K562 treated with DMSO at 1 percent for 48 hours (cell line): ENCODE data around the gene PITHD1. TPM values are rescaled to one million over a fixed set of nuclear protein-coding genes. Genes with fewer than 3 reads are reported as not detected.

Source experiments
- total RNA-seq: library from RNA; unstranded; fragments of 300-600 nt; gene quantifications from 2 replicates; pipeline ENCODE4 v1.2.3, GENCODE V29; 2022; ENCODE audit warnings: low replicate concordance; ENCODE audit errors: extremely low read depth

The PITHD1 gene, protein sequence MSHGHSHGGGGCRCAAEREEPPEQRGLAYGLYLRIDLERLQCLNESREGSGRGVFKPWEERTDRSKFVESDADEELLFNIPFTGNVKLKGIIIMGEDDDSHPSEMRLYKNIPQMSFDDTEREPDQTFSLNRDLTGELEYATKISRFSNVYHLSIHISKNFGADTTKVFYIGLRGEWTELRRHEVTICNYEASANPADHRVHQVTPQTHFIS
- total RNA-seq = not detected in 2 replicates

DNA sequence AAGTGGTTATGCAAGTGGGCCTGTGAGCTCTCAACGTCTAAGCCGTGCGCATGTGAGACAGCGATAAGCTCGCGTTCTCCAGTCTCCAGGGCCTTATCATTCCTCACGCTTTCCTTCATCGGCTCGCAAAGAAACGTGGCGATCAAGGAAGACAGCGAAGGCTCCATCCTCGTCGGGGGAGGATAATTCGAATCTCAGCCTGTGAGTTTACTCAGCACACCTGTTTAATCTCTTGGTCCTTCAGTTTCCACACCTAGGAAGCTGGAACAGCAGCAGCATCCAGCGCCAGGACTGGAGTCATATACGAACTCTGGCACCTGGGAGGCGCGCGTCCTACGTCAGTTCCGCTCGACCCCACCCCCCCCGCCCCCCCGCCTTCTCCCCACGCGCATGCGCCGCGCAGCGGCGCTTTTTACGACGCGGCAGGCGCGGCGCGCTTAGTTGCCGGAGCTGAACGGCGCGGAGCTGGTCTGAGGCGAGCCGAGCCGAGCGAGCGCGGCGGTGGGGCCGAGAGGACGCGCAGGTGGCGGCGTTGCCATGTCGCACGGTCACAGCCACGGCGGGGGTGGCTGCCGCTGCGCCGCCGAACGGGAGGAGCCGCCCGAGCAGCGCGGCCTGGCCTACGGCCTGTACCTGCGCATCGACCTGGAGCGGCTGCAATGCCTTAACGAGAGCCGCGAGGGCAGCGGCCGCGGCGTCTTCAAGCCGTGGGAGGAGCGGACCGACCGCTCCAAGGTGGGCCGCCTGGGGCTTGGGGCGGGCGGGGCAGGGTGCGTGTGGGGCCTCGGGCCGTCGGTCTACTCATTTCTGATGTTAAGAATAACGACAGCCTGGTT, at the start of gene PITHD1:
TSS of gene PITHD1 (plus strand) at position 440 of the 836 bp plus-strand sequence. CDS start at position 538, 98 bp downstream.

DNA sequence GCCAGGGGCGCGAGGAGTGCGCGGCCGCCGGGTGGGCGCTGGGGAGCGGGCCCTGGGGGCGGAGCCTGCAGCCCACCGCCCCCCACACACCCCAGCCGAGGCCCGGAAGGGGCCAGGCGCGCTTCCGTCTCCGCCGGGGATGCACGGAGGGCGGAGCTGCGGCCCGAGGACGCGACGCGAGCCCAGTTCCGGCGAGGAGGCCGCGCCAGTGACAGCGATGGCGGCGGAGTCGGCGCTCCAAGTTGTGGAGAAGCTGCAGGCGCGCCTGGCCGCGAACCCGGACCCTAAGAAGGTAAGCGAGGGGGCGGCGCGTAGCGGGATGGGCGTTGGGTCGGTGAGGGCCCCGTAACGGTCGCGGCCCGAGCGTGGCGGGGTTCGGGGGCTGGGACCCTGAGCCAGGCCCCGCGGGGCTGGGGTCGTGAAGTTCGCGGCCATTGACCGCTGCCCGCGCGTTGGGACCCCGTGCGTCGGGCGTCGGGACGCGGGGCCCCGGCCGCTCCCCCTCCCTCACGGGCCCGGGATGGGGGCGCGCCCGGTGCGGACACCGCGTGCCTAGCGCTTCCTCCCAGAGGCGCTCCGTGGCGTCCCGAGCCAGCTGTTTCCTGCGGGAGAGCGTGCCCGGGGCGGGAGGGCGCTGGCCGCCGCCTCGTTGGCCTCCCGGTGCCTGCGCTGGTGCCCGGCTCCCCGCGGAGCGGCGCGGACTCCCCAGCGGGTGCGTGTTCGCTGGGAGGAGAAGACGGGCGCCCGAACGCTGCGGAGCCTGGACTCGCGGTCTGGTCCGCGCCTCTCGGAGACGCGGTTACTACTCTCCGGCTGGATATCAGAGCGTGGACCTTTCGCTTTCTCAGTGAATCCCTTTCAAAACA, 34.7 kb upstream of the PITHD1 start, which contains the start of gene ELOA:
TSS of gene ELOA (plus strand) at position 185 of the 866 bp plus-strand sequence. CDS start at position 218, 33 bp downstream.

DNA sequence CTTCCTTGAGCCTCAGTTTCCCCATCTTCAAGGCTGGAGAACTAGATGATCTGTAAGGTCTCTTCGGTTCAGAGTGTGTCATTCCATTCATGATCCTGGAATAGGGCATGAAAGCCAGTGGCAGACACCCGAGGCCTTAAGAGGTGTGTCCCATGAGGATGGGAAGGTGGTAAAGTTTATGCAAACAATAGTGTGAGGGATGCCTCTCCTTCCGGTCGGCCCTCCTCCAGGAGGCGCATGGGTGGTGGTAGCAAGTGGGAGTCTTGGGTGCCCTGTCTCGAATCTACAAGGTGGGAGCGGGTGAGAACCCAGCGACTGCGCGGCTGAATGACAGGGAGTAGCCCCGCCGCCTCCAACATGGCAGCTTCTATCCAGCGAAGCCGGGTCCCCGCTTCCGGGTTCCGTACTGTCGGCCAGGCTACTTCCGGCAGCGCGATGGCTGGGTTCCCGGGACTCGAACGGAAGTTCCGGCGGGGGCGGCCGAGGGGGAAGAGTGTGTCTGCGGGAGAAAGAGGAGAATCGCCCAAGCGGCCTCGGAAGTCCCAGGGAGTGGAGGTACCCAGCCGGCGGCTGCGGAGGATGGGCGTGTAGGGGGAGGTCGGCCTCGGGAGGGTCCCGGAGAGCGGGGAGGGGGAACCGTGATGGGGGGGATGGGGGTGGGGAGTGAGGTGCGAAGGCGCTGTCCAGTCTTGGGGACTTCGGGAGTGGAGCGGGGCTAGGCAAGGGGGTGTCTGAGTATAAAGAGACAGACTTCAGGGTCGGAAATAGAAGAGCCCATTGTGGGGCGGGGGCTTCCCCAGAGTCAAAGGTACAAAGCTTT, 12.7 kb downstream of the PITHD1 start, which contains the start of gene LYPLA2:
TSS of gene LYPLA2 (plus strand) at position 450 of the 820 bp plus-strand sequence. CDS start 1,538 bp downstream, outside the sequence.

DNA sequence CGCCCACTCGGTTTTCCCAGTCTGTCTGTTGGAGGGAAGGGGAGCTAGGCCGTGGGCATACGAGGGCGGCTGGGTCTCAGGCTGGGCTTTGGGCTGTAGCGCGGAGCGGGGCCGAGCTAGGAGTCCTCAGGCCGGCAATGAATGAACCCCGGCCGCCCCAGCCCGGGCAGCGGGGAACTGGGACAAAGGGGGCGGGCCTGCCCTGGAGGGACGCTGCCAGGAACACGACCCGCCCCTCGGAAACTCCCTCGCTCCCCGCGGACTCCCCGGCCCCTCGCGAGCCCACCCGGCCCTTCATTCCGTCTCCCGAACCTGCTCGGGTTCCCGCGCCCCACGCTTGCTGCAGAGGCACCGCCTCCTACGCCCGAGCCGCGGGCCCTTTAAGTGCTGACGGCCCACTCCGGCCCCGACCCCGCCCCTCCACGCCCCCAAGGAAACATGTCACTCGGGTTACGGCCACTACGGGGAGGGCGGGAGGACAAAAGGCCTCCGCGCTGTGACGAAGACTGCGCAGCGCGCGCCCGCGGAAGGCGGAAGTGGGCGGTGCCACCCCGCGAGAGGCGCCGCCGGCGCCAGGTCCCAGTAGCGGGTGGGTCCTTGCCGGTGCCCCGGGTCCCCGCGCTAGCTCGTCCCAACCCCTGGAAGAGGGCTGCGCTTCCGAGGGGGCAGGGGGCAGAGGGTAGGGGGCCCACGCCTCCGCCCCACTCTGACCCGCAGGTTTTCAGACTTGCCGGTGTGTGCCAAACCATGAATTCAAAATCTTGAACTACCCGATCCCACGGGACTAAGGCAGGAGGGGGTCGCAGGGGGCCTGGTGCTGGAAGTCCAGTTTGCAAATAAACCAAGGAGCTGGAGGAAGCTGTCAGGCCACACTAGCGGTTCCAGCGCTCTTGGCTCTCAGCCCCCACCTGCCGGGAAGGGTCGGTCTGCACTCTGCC, 22.5 kb downstream of the PITHD1 start, which contains the start of gene GALE:
TSS of gene GALE (minus strand) at position 355 of the 938 bp plus-strand sequence. CDS start 1,747 bp downstream, outside the sequence.

DNA sequence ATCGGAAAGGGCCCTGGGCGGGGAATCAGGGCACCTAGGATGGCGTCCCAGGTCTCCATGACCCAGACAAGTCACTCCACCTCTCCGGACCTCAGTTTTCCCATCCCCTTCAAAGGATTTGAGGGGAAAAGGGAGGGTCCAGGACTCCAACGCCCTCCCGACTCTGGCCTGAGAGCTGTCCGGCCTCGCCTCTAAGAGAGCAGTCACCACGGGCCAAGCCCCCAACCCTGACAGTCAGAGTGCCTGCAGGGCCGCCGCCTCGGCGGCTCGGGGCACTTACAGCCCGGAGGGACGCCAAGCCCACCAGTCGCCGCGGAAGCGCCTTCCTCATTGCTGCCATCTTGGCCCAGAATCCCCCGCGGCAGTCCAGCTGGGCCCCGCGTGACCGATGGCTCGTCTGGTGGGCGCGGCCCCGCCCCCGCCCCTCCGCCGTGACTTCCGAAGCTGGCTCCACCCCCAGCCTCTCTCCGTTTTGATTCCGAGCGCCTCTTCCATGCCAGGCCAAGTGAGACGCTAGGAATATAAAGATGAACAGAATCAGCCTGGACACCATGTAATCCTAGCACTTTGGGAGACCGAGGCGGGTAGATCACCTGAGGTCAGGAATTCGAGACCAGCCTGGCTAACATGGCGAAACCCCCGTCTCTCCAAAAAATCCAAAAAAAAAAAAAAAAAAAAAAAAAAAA, 47.0 kb downstream of the PITHD1 start, which contains the start of gene HMGCL:
TSS of gene HMGCL (minus strand) at position 354 of the 686 bp plus-strand sequence. CDS start at position 340, 14 bp downstream.

Other genes with a start within 250 kb of the PITHD1 start
- gene E2F2, start 247.2 kb upstream of the PITHD1 start, total RNA-seq = not detected in 2 replicates
- gene ID3, start 218.9 kb upstream of the PITHD1 start, total RNA-seq = not detected in 2 replicates
- gene RPL11, start 86.6 kb upstream of the PITHD1 start, total RNA-seq = 1,279 and 4,945 TPM in 2 replicates
- not detected in 2 replicates for gene ELOA, start 34.9 kb upstream of the PITHD1 start, total RNA-seq
- not detected in 2 replicates for gene LYPLA2, start 12.7 kb downstream of the PITHD1 start, total RNA-seq
- not detected in 2 replicates for gene GALE, start 22.3 kb downstream of the PITHD1 start, total RNA-seq
- not detected in 2 replicates for gene HMGCL, start 47.0 kb downstream of the PITHD1 start, total RNA-seq
- gene FUCA1, start 89.9 kb downstream of the PITHD1 start, total RNA-seq = not detected in 2 replicates
- gene CNR2, start 134.9 kb downstream of the PITHD1 start, total RNA-seq = not detected in 2 replicates
- gene PNRC2, start 181.4 kb downstream of the PITHD1 start, total RNA-seq = not detected in 2 replicates
- not detected in 2 replicates for gene SRSF10, start 201.9 kb downstream of the PITHD1 start, total RNA-seq